Measurements from ENCODE around the gene ASIC2.

ASIC2 gene

DNA sequence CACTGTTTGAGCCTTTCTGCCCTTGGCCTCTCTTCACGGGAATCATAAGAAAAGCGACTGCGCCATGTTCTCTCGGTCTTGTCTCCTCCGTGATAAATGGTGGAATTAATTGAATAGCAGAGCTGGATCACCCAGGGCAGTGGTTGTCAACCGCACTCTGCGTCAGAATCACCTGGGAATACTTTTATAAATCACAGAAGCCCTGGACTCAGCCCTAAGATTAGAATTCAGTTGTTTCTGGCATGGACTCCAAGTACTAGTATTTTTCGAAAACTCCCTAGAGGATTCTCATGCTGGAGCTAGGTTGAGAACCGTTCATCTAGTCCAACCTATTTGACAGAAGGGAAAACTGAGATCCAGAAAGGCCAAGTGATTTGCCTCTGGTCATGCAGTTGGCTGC lies 237.3 kb downstream of the ASIC2 start:
- DNase-seq, result no peak

GRCh38 chr17:33055171-33055611 lies 237.9 kb downstream of the ASIC2 start:
- DNase-seq, result no peak

DNA sequence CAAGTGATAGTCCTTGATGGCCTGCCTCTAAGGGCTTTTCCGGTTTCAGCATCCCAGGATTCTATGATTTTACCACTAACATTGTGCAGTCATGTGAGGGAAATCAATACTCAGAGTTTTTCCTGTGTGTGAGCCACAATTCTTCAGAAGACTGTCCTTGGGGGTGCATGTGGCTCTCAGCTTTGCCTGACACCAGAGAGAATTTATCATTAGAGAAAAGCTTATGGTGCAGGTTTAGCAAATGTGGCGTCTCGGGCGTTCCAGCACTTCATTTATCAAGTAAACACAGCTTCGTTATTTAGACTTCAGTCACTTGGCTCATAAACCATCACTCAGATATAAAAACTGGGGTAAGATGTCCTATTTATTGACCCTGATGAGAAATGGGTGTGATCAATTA lies 238.7 kb downstream of the ASIC2 start:
- DNase-seq, result no peak

- DNase-seq, result no peak
Measured at GRCh38 chr17:33053676-33054075, 239.4 kb downstream of the ASIC2 start.

DNA sequence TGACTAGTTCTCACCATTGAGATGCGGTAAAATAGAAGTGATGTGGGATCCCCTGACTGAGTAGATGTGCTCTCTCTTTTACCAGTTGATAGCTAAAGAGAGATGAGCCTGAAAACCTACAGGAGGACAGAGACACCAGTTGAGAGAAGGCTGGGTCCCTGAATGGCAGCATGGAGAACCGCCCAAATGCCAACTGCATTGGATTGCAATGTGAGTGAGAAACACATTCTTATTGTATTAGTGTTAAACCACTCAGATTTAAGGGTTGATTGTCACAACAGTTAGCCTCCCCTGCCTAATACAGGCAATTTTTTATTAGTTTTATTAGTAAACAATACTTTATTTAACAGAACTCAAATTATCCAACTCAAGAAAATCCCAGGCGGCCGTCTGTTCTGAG lies 240.2 kb downstream of the ASIC2 start:
- DNase-seq, result no peak

DNA sequence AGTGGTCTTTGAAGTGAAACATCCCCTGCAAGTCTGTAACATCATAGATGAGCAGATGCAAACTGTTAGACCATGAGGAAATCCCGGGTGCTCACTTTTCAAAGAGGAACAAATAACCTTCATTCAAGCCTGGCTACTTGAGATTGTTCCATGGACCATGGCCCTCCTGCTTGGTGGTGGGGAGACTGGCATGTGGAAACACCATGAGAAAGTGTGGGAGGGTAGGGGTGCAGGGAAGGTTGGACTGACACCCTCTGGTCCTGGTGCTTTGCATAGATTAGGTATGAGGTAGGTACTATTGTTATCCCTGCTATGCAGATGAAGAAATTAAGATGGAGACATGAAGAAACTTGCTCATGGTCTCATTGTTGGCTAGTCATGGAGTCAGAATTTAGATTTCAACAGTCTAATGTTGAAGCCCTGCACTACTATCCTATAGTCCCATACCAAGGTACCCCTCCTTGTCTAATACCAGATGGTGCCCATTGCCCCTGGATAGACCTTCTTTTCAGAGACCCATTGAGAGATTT lies 242.4 kb downstream of the ASIC2 start:
- DNase-seq, result no peak

- peak; percentile 35 for DNase-seq
Measured at GRCh38 chr17:33049781-33050414, 243.2 kb downstream of the ASIC2 start.

- DNase-seq, result no peak
Measured at GRCh38 chr17:33046361-33047255, 246.5 kb downstream of the ASIC2 start.

- DNase-seq, result no peak
Measured at GRCh38 chr17:33045216-33045615, 247.9 kb downstream of the ASIC2 start.

DNA sequence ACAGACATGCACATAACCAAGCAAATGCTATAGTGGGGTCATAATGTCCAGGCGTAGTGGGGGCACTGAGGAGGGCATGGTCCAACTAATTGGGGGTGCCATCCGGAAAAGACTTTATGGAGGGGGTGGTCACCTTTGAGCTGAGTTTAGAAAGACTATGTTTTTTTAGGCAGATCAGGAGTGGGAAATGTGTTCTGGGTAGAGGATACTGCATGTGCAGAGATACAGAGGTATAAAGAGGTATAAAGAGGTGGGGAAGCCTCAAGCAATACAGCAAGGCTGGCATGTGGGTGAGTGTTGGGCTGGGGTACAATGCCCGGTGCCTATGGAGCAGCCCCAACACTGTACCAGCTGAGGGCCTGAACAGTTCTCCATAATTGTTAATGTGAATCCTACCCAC lies 248.3 kb downstream of the ASIC2 start:
- DNase-seq, result no peak

- no peak for DNase-seq
Measured at GRCh38 chr17:33040461-33040860, 252.6 kb downstream of the ASIC2 start.

DNA sequence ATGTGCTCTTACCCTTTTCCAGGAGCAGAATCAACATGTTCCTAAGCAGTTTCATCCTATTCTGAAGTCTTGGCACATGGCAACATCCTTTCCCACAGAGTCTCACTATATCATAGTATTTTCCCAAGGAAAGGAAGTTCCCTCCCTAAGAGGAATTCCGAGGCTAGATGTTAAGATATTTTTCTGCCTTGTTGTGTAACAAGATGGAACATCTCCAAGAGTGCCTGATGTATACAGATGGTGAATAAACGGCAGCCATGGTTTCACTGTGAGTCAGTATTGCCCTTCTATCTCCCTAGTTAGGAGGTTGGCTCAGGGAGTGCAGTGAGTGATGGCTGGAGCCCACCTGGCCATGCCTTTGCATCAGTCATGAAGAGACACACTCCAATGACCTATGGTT lies 253.2 kb downstream of the ASIC2 start:
- DNase-seq, result no peak

- DNase-seq, result no peak
Measured at GRCh38 chr17:33038740-33039139, 254.4 kb downstream of the ASIC2 start.

GRCh38 chr17:33033176-33033575 lies 259.9 kb downstream of the ASIC2 start:
- no peak for DNase-seq

GRCh38 chr17:33028778-33029177 lies 264.3 kb downstream of the ASIC2 start:
- no peak for DNase-seq

- no peak for DNase-seq
Measured at GRCh38 chr17:33028061-33028460, 265.0 kb downstream of the ASIC2 start.

DNA sequence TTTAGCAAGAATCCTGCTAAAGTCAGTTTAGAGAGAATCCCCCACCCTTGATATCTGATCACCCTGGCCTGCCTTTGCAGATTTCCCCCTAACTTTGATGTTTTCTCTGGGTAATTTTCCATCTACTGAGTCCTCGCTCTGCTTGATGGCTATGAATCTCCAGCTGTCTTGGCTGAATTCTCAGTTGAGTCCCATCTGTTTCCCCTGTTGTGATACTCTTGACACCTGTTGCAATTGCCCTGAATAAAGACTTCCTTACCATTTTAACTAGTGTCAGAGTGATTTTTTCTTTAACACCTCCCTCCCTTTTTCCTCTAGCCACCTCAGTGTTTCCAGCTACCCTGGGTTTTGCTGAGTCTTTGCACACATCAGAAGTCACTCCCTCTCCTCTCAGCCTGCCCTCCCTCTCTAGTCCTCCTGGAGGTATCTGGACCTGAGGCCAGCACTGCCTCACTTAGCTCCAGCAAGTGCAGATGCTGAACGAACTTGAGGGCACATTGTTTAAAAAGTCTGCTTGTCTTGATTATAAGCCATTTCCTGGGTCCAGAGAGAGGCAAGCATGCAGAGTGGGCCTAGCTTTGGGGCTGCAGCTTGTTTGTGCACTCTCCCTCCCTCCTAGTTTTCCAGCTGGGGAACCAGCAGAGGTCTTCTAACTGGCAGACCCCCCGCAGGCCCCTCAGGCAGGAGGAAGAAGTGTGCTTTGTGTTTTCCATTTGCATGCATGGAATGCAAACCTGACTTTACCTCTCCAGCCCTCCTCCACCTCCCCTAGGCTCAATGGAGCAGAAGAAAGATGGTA lies 268.2 kb downstream of the ASIC2 start:
- DNase-seq, result no peak

GRCh38 chr17:33023790-33024189 lies 269.3 kb downstream of the ASIC2 start:
- DNase-seq, result no peak

- DNase-seq, result no peak
Measured at GRCh38 chr17:33021731-33022408, 271.2 kb downstream of the ASIC2 start.

DNA sequence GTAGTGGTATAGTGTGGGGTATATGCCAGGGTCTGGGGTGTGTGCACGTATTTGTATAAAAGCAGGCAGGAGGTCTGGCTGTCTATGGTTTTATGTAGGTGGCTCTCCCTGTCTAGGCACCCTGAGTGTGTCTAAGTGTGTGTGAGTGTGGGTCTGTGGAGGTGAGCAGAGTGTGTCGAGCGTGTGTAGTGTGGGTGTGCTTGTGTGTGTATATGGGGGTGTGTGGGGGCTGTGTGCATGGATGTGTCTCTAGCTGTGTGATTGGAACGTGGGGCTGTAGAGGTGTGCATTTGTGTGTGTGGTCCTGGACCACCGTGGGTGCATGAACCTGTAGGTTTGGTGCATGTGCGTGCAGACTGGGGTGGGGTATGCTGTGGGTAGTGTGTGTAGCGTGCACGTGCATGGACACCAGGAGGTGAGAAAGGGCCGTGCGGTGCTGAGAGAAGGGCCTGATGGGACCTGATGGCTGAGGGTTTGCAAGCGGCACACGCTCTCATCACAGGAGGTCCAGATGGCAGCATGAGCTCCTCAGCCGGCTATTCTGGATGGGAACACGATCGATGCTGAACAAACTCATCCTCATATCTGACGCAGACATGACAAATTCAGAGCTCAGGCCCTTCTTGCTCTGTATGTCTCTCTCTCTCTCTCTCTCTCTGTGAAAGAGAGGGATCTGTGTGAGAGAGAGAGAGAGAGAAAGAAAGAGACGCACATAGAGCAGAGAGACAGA lies 273.8 kb downstream of the ASIC2 start:
- no peak for DNase-seq

DNA sequence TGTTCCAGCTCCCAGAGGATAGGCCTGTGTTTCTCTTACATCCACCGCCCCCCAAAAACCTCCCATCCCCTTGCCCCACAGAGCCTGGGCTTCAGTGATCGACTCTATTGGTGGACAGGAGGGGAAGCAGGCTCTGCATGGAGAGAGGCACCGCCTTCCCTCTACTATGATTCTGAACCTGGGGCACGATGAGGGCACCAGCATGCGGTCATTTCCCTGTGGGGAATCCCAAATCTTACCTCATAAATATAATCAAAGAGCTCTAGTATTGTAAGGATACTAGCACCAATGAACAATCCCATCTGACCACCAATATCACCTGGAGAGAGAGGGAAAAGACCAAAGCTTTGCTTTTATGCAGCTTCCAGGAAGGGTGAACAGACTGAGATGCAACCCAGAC lies 275.7 kb downstream of the ASIC2 start:
- no peak for DNase-seq

- DNase-seq, result no peak
Measured at GRCh38 chr17:33016920-33017319, 276.2 kb downstream of the ASIC2 start.

Data from CD4-positive, alpha-beta T cell treated with Interleukin-17A for 1 hour (primary cell).